HG03460 (cell line): ENCODE results near the gene TROAP.

ENCODE experiments used
- ATAC-seq: cut with Tn5 transposase; IDR thresholded peaks from one replicate; pipeline ENCODE4 v1.9.1; 2021; ENCODE audit not compliant: unreplicated experiment

TROAP gene

GRCh38 chr12:49341777-49342065, 18.7 kb downstream of the TROAP start:
- no peak for ATAC-seq

GRCh38 chr12:49342066-49342913, 19.2 kb downstream of the TROAP start:
- ATAC-seq, result no peak

DNA sequence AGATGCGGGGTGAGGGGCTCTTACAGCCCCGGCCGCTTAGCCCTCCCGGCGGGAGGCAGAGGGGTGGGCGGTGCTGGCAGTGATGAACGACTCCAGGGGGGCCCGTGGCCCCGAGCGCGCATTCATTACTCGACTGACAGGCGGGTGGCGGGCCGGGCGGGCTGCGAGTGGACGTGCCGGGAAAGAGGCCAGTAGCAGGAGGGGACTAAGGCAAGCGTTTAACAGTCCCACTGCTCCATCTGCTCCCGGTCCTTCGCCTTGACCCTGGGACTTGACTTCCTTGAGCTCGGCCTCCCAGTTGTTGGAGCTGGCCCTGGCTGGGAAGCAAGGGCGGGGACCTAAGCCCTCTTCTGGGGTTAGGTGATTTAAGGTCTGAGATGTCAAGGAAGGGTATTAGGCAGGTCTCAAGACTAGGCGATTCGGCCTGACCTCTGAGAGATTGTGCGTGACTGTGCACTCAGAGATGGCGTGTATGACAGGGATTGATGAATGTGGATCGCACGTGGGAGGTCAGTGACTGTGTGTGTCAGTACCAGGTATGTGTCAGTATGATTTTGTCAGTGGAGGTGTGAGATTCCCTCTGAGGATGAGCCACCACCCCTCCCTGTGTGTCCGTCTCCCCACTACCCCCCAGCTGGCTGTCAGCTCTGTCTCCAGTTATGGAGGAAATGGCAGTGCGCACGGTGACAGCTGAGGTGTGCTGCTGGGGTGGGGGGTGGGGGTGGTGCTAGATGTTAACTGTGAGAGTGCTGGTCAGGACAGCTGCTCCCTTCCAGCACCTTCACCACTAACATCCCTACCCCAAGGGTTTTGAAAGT, 20.1 kb downstream of the TROAP start:
- ATAC-seq, result no peak

DNA sequence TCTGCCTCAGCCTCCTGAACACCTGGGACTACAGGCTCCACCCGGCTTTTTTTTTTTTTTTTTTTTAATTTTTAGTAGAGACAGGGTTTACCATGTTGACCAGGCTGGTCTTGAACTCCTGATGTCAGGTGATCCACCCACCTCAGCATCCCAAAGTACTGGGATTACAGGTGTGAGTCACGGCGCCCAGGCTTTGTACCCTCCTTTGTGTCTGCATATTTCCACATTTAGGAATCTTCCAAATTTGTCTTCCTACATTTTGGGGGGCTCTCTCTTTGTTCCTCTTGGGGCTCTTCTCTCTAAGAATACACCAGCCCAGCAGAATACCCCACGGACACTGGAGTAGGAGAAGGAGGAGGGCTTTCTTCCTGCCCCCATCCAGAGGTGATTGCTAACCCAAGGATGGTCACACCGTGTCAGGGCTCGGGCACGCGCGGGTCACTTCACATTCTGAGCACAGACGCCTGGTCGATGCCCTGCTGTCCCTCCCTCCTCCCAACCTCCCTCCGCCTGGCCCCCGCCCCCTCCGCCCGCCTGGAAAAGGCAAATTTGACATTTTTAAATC, 21.5 kb downstream of the TROAP start:
- ATAC-seq, result no peak

DNA sequence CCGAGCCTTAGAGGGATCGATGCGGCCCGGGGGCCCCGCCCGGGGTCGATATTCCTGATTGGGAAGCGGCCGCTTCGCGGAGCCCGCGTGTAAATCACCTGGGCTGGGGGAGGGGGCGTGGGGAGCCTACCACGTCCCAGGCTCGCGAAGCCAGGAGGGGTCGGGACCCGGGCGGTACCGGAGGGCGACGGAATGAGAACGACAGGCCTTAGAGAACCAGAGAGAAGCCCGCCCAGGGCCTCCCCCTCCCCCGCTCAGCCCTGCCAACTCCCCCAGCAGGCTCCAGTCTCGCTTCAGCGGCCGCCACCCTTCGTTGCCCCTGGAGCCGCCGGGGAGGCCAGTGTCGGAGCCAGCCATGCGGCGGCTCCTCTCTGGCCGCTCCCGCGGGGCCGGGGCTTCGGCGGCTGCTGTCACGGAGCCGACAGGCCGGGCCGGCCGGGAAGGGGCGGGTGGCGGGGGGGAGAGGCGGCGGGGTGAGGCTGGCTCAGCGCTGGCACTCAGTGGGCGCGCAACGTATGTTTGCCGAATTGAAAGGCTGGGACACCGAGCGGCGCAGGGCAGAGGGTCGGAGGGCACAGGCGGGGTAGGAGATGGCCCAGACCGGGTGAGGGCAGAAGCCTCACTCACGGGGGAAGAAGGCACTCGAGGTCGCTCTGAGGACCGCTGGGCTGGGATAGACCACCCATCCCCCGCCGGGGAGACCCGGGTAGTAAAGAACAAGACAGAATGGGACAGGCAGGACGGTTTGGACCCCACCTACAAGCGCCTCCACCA, 22.2 kb downstream of the TROAP start:
- no peak for ATAC-seq

- no peak for ATAC-seq
Observed at GRCh38 chr12:49345825-49346658, 23.0 kb downstream of the TROAP start.

- ATAC-seq, result no peak
Observed at GRCh38 chr12:49346659-49347310, 23.7 kb downstream of the TROAP start, which contains the start of gene DNAJC22. DNAJC22 (plus strand) TSS chr12:49346888; CDS start chr12:49348873, 1,985 bp downstream.

- no peak for ATAC-seq
Observed at GRCh38 chr12:49347311-49348193, 24.5 kb downstream of the TROAP start.

DNA sequence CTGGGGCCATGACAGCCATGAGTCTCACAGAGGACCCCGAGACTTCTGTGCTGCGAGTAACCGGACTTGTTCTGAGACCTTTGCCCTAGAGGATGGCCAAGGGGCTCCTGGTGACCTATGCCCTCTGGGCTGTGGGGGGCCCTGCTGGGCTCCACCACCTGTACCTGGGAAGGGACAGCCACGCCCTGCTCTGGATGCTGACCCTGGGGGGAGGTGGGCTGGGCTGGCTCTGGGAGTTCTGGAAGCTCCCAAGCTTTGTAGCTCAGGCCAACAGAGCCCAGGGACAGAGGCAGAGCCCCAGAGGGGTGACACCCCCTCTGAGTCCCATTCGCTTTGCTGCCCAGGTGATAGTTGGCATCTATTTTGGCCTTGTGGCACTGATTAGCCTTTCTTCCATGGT, 25.7 kb downstream of the TROAP start:
- no peak for ATAC-seq

GRCh38 chr12:49349266-49349665, 26.2 kb downstream of the TROAP start:
- no peak for ATAC-seq

GRCh38 chr12:49352351-49352750, 29.3 kb downstream of the TROAP start:
- ATAC-seq, result no peak

- ATAC-seq, result no peak
Observed at GRCh38 chr12:49355913-49356312, 32.9 kb downstream of the TROAP start.

DNA sequence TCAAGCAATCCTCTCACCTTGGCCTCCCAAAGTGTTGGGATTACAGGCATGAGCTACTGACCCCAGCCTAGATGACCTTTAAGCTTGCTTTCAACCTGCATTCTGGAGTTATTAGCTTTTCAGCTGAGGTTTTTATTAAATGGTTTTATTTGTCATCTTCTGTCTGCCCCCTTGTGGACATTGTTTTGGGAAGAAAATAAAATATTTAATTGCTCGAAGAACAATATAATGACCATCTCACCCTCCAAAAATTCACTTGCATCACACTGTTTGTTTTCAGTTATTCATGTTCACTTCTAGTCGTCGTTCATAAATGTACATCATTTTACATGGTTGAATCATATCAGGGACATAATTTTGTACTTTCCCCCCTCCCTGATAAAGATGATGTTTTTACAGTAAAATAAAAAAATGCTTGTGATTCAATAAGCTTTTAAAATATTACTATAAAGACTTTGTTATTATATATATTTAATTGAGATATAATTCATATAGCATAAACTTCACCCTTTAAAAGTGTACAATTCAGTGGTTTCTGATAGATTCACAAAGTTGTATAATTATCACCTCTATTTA, 34.1 kb downstream of the TROAP start:
- ATAC-seq, result no peak

DNA sequence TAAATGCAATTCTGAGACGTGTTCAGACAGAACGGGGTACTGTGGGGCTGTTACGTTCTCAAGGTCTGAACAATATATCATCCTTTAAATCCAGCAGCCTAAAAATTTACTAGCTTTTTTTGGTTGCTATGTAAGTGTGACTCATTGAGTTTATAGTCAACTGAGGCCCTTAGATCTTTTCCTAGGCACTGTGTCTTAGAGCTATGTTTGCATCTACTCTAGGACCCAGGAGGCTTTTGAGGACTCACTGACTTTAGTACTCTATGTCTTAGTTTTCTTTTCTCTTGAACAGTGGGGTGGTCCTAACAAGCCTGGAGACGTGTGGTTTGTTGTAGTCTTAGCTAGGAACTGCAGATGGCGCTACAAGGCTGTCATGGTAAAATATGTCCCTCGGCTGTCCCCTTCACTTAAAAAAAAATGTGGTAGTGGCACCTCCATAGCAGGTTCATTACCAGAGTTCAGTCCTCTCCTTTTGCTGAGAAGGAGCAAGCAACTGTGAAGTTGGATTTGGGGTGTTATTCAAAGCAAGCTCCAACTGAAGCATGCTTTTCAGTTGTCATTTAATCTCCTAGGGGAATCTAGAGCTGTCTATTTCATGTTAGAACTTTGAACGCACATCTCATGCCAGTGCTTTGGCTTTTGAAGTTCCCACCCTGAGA, 35.6 kb downstream of the TROAP start:
- no peak for ATAC-seq

DNA sequence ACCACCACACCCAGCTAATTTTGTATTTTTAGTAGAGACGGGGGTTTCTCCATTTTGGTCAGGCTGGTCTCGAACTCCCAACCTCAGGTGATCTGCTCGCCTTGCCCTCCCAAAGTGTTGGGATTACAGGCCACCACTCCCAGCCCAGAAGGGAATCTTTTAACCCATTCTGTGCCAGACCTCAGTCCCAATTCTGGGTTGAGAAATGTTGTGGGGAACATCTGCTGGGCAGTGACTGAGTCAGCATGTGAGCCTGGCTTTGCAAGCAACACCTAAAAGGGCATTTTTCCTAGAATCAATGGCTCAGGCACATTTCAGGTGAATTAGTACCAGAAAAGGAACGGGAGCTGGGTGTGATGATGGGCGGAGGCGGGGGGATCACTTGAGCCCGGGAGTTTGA, 36.6 kb downstream of the TROAP start:
- ATAC-seq, result no peak

DNA sequence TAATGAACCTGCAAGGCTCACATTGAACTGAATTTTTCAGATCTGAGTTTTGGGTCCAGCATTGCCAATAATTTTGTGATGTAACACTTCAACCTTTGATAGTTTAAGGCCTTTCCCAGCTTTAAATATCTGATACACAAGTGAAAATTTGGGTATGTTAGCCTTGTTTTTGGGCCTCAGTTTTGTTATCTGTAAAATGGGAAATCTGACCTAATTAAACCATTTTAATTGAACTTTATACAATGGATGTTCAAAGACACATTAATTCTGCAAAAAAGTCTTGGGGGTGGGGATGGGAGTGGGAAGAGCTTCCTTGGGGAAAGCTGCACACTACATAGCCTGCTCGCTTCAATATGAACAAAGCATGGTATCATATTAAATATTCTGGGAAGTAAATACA, 39.0 kb downstream of the TROAP start:
- ATAC-seq, result no peak

DNA sequence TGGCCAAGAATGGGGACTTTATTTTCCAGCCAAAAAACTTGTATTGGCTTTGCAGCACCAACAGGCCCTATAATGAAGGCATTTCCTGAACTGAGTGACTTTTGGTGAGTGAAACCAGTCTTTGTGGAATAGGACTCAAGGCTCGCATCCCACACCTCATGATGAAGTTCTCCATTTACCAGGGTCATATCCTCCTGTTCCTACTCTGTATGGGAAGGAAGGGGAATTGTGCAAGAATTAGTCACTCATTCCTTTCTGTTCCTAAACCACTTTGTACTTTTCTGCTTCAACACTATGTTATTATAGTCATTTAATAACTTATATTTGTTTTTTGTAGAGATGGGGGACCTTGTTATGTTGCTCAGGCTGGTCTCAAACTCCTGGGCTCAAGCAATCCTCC, 41.9 kb downstream of the TROAP start:
- no peak for ATAC-seq

DNA sequence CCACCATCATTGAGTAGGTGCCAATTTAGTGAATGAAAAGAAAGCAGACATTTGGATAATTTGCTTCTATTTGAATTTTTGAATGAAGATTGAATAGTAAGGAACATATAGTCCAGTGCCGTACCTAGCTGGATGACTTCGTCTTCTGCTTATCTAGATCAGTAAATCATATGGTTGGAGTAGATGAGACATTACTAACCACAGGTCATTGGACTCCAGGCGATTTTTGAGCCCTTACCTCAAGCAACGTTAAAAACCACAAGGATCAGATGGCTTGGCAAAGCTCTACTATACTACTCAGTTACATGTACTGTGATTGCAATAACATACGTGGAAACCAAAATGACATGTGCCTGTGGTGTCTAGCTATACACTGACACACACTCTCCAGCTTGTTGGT, 42.5 kb downstream of the TROAP start:
- no peak for ATAC-seq
